Panc1 (cell line): Measurements from ENCODE around the gene CRY2.

Experiments
- CTCF ChIP-seq: fragments of 450-650 bp; IDR thresholded peaks from 2 replicates; pipeline ENCODE4 v1.5.1; 2017; ENCODE audit warnings: mild to moderate bottlenecking
- SIN3A ChIP-seq: IDR thresholded peaks from 2 replicates; pipeline ENCODE4 v1.6.1; 2012; ENCODE audit warnings: low read depth, mild to moderate bottlenecking, low read length, moderate library complexity, borderline replicate concordance; ENCODE audit not compliant: insufficient read depth

- no peak for TF ChIP-seq CTCF
- no peak for TF ChIP-seq SIN3A
Observed at GRCh38 chr11:45922425-45923082, 75.3 kb downstream of the CRY2 start, which contains the start of gene LARGE2.
